ENCODE measurements around the gene DYNLL2.

- no peak for TF ChIP-seq CTCF (IDR thresholded peaks at IDR 0.05)
- TF ChIP-seq POLR2A (IDR thresholded peaks at IDR 0.05) = no peak
Measured at GRCh38 chr17:58092797-58093385, 9.7 kb downstream of the DYNLL2 start.

All from ovary (tissue), 3 donors.